GM23338 (cell line): Measurements from ENCODE around the gene SLC39A10.

Experiments used
- CREB1 ChIP-seq: fragments of 250-450 bp; sonication (Bioruptor Pico); IDR thresholded peaks from 2 replicates; pipeline ENCODE4 v1.5.0; 2020; ENCODE audit warnings: low read depth, mild to moderate bottlenecking, moderate library complexity
- EZH2 ChIP-seq: fragments of 200-600 bp; sonication (generic); IDR thresholded peaks from one replicate; pipeline ENCODE4 v1.8.0; 2017; ENCODE audit warnings: antibody characterized with exemption, mild to moderate bottlenecking, low read depth; ENCODE audit not compliant: unreplicated experiment
- EZH2phosphoT487 ChIP-seq: fragments of 200-600 bp; sonication (generic); IDR thresholded peaks from one replicate; pipeline ENCODE4 v1.8.1; 2018; ENCODE audit warnings: antibody characterized with exemption; ENCODE audit not compliant: unreplicated experiment
- JUNB ChIP-seq: IDR thresholded peaks from one replicate; pipeline ENCODE4 v1.6.1; 2016; ENCODE audit warnings: antibody characterized with exemption; ENCODE audit not compliant: unreplicated experiment
- NANOG ChIP-seq: IDR thresholded peaks from 2 replicates; pipeline ENCODE4 v1.6.1; 2016; ENCODE audit warnings: antibody characterized with exemption, borderline replicate concordance
- POLR2AphosphoS5 ChIP-seq: IDR thresholded peaks from 2 replicates; pipeline ENCODE4 v1.6.1; 2016; ENCODE audit warnings: antibody characterized with exemption, low read depth
- ZNF114 ChIP-seq: fragments of 250-450 bp; sonication (Bioruptor Pico); IDR thresholded peaks from 2 replicates; pipeline ENCODE4 v1.5.0; 2020; ENCODE audit warnings: mild to moderate bottlenecking, moderate library complexity
- ZNF331 ChIP-seq: fragments of 250-450 bp; sonication (Bioruptor Pico); IDR thresholded peaks from 2 replicates; pipeline ENCODE4 v1.5.0; 2020; ENCODE audit warnings: low read depth, mild to moderate bottlenecking, moderate library complexity
- TF ChIP-seq, protein P1 (sequence below), 2 experiments: fragments of 200-600 bp in 1 of 2; sonication (generic) in 1 of 2; conservative IDR thresholded peaks; 2 replicates each; pipeline versions ENCODE4 v1.5.1 to v1.6.1; 2016 to 2017; ENCODE audit warnings: antibody characterized with exemption in 2 of 2, low read depth in 2 of 2, mild to moderate bottlenecking in 2 of 2, moderate library complexity in 1 of 2
- TF ChIP-seq, protein P2 (sequence below): IDR thresholded peaks from one replicate; pipeline ENCODE4 v1.6.1; 2018; ENCODE audit warnings: antibody characterized with exemption; ENCODE audit not compliant: unreplicated experiment
- TF ChIP-seq, protein P3 (sequence below): IDR thresholded peaks from 2 replicates; pipeline ENCODE4 v1.6.1; 2016; ENCODE audit warnings: antibody characterized with exemption
- TF ChIP-seq, protein P4 (sequence below): fragments of 250-450 bp; sonication (Bioruptor Pico); IDR thresholded peaks from 2 replicates; pipeline ENCODE4 v1.5.0; 2020; ENCODE audit warnings: mild to moderate bottlenecking, moderate library complexity

DNA sequence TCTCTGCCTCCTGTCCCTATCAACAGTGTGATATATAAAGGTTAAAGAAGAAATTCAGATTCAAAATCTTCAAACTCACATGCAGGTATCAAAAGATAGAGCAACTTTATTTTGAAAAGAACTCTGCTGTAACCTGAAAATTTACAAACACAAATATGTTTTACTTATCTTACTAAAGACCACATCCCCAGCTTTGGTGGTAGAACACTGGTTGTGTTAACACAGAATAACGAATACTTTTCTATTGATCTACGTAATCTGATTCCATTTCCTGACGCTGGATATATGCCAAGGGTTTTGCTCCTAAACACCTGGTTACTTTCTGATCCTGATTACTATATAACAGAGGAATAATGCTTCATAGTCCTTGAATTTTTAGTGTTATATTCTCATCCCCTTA lies 23.1 kb upstream of the SLC39A10 start:
- TF ChIP-seq EZH2phosphoT487, result no peak
- TF ChIP-seq, protein P1, sequence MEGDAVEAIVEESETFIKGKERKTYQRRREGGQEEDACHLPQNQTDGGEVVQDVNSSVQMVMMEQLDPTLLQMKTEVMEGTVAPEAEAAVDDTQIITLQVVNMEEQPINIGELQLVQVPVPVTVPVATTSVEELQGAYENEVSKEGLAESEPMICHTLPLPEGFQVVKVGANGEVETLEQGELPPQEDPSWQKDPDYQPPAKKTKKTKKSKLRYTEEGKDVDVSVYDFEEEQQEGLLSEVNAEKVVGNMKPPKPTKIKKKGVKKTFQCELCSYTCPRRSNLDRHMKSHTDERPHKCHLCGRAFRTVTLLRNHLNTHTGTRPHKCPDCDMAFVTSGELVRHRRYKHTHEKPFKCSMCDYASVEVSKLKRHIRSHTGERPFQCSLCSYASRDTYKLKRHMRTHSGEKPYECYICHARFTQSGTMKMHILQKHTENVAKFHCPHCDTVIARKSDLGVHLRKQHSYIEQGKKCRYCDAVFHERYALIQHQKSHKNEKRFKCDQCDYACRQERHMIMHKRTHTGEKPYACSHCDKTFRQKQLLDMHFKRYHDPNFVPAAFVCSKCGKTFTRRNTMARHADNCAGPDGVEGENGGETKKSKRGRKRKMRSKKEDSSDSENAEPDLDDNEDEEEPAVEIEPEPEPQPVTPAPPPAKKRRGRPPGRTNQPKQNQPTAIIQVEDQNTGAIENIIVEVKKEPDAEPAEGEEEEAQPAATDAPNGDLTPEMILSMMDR (conservative IDR thresholded peaks at IDR 0.05; ENCODE audit: low read depth in 2 of 2), result no peak
- TF ChIP-seq, protein P2, sequence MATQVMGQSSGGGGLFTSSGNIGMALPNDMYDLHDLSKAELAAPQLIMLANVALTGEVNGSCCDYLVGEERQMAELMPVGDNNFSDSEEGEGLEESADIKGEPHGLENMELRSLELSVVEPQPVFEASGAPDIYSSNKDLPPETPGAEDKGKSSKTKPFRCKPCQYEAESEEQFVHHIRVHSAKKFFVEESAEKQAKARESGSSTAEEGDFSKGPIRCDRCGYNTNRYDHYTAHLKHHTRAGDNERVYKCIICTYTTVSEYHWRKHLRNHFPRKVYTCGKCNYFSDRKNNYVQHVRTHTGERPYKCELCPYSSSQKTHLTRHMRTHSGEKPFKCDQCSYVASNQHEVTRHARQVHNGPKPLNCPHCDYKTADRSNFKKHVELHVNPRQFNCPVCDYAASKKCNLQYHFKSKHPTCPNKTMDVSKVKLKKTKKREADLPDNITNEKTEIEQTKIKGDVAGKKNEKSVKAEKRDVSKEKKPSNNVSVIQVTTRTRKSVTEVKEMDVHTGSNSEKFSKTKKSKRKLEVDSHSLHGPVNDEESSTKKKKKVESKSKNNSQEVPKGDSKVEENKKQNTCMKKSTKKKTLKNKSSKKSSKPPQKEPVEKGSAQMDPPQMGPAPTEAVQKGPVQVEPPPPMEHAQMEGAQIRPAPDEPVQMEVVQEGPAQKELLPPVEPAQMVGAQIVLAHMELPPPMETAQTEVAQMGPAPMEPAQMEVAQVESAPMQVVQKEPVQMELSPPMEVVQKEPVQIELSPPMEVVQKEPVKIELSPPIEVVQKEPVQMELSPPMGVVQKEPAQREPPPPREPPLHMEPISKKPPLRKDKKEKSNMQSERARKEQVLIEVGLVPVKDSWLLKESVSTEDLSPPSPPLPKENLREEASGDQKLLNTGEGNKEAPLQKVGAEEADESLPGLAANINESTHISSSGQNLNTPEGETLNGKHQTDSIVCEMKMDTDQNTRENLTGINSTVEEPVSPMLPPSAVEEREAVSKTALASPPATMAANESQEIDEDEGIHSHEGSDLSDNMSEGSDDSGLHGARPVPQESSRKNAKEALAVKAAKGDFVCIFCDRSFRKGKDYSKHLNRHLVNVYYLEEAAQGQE, result no peak
- TF ChIP-seq, protein P3, sequence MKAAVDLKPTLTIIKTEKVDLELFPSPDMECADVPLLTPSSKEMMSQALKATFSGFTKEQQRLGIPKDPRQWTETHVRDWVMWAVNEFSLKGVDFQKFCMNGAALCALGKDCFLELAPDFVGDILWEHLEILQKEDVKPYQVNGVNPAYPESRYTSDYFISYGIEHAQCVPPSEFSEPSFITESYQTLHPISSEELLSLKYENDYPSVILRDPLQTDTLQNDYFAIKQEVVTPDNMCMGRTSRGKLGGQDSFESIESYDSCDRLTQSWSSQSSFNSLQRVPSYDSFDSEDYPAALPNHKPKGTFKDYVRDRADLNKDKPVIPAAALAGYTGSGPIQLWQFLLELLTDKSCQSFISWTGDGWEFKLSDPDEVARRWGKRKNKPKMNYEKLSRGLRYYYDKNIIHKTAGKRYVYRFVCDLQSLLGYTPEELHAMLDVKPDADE, result no peak
- no peak for TF ChIP-seq EZH2
- TF ChIP-seq ZNF331, result no peak
- TF ChIP-seq POLR2AphosphoS5, result no peak
- no peak for TF ChIP-seq CREB1
- TF ChIP-seq JUNB, result no peak
- TF ChIP-seq, protein P4, sequence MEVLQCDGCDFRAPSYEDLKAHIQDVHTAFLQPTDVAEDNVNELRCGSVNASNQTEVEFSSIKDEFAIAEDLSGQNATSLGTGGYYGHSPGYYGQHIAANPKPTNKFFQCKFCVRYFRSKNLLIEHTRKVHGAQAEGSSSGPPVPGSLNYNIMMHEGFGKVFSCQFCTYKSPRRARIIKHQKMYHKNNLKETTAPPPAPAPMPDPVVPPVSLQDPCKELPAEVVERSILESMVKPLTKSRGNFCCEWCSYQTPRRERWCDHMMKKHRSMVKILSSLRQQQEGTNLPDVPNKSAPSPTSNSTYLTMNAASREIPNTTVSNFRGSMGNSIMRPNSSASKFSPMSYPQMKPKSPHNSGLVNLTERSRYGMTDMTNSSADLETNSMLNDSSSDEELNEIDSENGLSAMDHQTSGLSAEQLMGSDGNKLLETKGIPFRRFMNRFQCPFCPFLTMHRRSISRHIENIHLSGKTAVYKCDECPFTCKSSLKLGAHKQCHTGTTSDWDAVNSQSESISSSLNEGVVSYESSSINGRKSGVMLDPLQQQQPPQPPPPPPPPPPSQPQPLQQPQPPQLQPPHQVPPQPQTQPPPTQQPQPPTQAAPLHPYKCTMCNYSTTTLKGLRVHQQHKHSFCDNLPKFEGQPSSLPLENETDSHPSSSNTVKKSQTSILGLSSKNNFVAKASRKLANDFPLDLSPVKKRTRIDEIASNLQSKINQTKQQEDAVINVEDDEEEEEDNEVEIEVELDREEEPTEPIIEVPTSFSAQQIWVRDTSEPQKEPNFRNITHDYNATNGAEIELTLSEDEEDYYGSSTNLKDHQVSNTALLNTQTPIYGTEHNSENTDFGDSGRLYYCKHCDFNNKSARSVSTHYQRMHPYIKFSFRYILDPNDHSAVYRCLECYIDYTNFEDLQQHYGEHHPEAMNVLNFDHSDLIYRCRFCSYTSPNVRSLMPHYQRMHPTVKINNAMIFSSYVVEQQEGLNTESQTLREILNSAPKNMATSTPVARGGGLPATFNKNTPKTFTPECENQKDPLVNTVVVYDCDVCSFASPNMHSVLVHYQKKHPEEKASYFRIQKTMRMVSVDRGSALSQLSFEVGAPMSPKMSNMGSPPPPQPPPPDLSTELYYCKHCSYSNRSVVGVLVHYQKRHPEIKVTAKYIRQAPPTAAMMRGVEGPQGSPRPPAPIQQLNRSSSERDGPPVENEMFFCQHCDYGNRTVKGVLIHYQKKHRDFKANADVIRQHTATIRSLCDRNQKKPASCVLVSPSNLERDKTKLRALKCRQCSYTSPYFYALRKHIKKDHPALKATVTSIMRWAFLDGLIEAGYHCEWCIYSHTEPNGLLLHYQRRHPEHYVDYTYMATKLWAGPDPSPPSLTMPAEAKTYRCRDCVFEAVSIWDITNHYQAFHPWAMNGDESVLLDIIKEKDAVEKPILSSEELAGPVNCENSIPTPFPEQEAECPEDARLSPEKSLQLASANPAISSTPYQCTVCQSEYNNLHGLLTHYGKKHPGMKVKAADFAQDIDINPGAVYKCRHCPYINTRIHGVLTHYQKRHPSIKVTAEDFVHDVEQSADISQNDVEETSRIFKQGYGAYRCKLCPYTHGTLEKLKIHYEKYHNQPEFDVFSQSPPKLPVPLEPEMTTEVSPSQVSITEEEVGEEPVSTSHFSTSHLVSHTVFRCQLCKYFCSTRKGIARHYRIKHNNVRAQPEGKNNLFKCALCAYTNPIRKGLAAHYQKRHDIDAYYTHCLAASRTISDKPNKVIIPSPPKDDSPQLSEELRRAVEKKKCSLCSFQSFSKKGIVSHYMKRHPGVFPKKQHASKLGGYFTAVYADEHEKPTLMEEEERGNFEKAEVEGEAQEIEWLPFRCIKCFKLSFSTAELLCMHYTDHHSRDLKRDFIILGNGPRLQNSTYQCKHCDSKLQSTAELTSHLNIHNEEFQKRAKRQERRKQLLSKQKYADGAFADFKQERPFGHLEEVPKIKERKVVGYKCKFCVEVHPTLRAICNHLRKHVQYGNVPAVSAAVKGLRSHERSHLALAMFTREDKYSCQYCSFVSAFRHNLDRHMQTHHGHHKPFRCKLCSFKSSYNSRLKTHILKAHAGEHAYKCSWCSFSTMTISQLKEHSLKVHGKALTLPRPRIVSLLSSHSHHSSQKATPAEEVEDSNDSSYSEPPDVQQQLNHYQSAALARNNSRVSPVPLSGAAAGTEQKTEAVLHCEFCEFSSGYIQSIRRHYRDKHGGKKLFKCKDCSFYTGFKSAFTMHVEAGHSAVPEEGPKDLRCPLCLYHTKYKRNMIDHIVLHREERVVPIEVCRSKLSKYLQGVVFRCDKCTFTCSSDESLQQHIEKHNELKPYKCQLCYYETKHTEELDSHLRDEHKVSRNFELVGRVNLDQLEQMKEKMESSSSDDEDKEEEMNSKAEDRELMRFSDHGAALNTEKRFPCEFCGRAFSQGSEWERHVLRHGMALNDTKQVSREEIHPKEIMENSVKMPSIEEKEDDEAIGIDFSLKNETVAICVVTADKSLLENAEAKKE (CRISPR knock-in tag), result no peak
- no peak for TF ChIP-seq ZNF114 (CRISPR knock-in tag)
- TF ChIP-seq NANOG, result no peak
